ENCODE results near the gene GNB4. TPM values are rescaled to one million over a fixed set of nuclear protein-coding genes. Genes with fewer than 3 reads are reported as not detected.

Gene GNB4
- total and polyA plus RNA-seq, 2 donors (not counting 1 experiment from before 2014, with no cell fraction given), result 7.6 to 24.6 TPM

- POLR2A ChIA-PET, result no interaction called here
- H2AFZ ChIP-seq (ENCODE audit: insufficient read depth, low read depth, low read length, poor library complexity, severe bottlenecking), result peak overlapping the region; percentile 74
- peaks cover 0 to 2% (median 0%) of the 10 kb centered on the region in 4 experiments for H3K27me3 ChIP-seq (replicated peaks in 1 of 4; ENCODE audit: control extremely low read depth in 1 of 4, control insufficient read depth in 3 of 4, insufficient read depth in 4 of 4, low read length in 3 of 4)
- H3K9me3 ChIP-seq (ENCODE audit: control extremely low read depth in 1 of 3, control insufficient read depth in 2 of 3, insufficient read depth in 1 of 3, low read length in 2 of 3), result no peaks in the 10 kb centered on the region
- H3K79me2 ChIP-seq (ENCODE audit: control insufficient read depth, insufficient read depth, low read length), result no peaks in the 10 kb centered on the region
- no peak overlapping the region for H3K27ac ChIP-seq (ENCODE audit: low read length in 2 of 2)
- no peaks in the 10 kb centered on the region for H3K36me3 ChIP-seq (replicated peaks in 1 of 2; ENCODE audit: control extremely low read depth in 1 of 2, control insufficient read depth in 1 of 2, extremely low read depth in 1 of 2, insufficient read depth in 2 of 2, low read length in 1 of 2)
- peak overlapping the region; percentile 62 for H3K4me2 ChIP-seq (replicated peaks; ENCODE audit: low read depth, low read length, poor library complexity, severe bottlenecking)
- Mint-ChIP-seq H3K4me3 (peak overlapping the region; percentile 66), H3K9me3 (ENCODE audit: insufficient read depth) (no peaks in the 10 kb centered on the region), H3K27me3 (no peaks in the 10 kb centered on the region), H3K4me1 (peaks cover 10% of the 10 kb centered on the region), H3K27ac (peak overlapping the region; percentile 23)
- peak overlapping the region; percentile 33 for H3K9ac ChIP-seq (ENCODE audit: low read length)
- CTCF ChIA-PET, result no interaction called here
- no peak for DNase-seq
- TF ChIP-seq EZH2 (IDR thresholded peaks at IDR 0.05; ENCODE audit: borderline replicate concordance, insufficient read depth, low read depth, low read length, poor library complexity, severe bottlenecking) (no peak), CTCF (IDR thresholded peaks at IDR 0.05) (no peak)
- ATAC-seq (ENCODE audit: low read depth), result no peak
- no peaks in the 10 kb centered on the region for H4K20me1 ChIP-seq (ENCODE audit: control insufficient read depth, insufficient read depth, low read length, poor library complexity, severe bottlenecking)
- no peak overlapping the region for H3K4me3 ChIP-seq (ENCODE audit: control extremely low read depth in 1 of 5, extremely low read depth in 1 of 5, insufficient read depth in 1 of 5, low read depth in 2 of 5, low read length in 4 of 5)
- H3K4me1 ChIP-seq (ENCODE audit: control insufficient read depth in 2 of 2, insufficient read depth in 2 of 2, low read length in 2 of 2), result peaks cover 8 to 10% of the 10 kb centered on the region in 2 donors
- intact Hi-C loops (cut with micrococcal nuclease), result loop anchor here (5.0 kb wide), 1 partner anchor 32 kb away; no protein-coding TSS in a partner anchor
- WGBS (ENCODE audit: insufficient coverage), result 29% methylated on average over 16 of the region's 19 CpGs
Observed at GRCh38 chr3:179464323-179465092, 13.2 kb upstream of the GNB4 start.

- Histone ChIP-seq H3K4me2 (replicated peaks; ENCODE audit: low read depth, low read length, poor library complexity, severe bottlenecking) (no peak overlapping the region), H2AFZ (ENCODE audit: insufficient read depth, low read depth, low read length, poor library complexity, severe bottlenecking) (no peak overlapping the region), H3K9me3 (ENCODE audit: control extremely low read depth in 1 of 3, control insufficient read depth in 2 of 3, insufficient read depth in 1 of 3, low read length in 2 of 3) (no peaks in the 10 kb centered on the region), H3K36me3 (replicated peaks in 1 of 2; ENCODE audit: control extremely low read depth in 1 of 2, control insufficient read depth in 1 of 2, extremely low read depth in 1 of 2, insufficient read depth in 2 of 2, low read length in 1 of 2) (no peaks in the 10 kb centered on the region), H3K9ac (ENCODE audit: low read length) (no peak overlapping the region), H3K27ac (ENCODE audit: low read length in 2 of 2) (no peak overlapping the region), H3K4me1 (ENCODE audit: control insufficient read depth in 2 of 2, insufficient read depth in 2 of 2, low read length in 2 of 2) (peaks cover 8 to 10% of the 10 kb centered on the region in 2 donors), H3K4me3 (ENCODE audit: control extremely low read depth in 1 of 5, extremely low read depth in 1 of 5, insufficient read depth in 1 of 5, low read depth in 2 of 5, low read length in 4 of 5) (no peak overlapping the region), H3K79me2 (ENCODE audit: control insufficient read depth, insufficient read depth, low read length) (no peaks in the 10 kb centered on the region), H3K27me3 (replicated peaks in 1 of 4; ENCODE audit: control extremely low read depth in 1 of 4, control insufficient read depth in 3 of 4, insufficient read depth in 4 of 4, low read length in 3 of 4) (peaks cover 0 to 2% (median 0%) of the 10 kb centered on the region in 4 experiments), H4K20me1 (ENCODE audit: control insufficient read depth, insufficient read depth, low read length, poor library complexity, severe bottlenecking) (no peaks in the 10 kb centered on the region)
- no peak for TF ChIP-seq CTCF (IDR thresholded peaks at IDR 0.05)
- TF ChIP-seq EZH2 (IDR thresholded peaks at IDR 0.05; ENCODE audit: borderline replicate concordance, insufficient read depth, low read depth, low read length, poor library complexity, severe bottlenecking), result no peak
- DNase-seq (no peak), ATAC-seq (ENCODE audit: low read depth) (no peak)
- Mint-ChIP-seq H3K27me3 (no peaks in the 10 kb centered on the region), H3K4me1 (peaks cover 10% of the 10 kb centered on the region), H3K4me3 (no peak overlapping the region), H3K27ac (no peak overlapping the region), H3K9me3 (ENCODE audit: insufficient read depth) (no peaks in the 10 kb centered on the region)
- ChIA-PET POLR2A (no interaction called here), CTCF (interaction anchor here (1.1 kb wide), 1 partner anchor 78 kb away, joined by 3 read pairs; no protein-coding TSS in a partner anchor)
- WGBS (ENCODE audit: insufficient coverage), result no CpG with 5 or more reads among the region's 1 CpG
- intact Hi-C loops (cut with micrococcal nuclease), result no loop called here
Observed at GRCh38 chr3:179463319-179463718, 12.0 kb upstream of the GNB4 start.

Measured in B cell (primary cell).